Measurements from ENCODE around the gene PLEKHM3. TPM values are rescaled to one million over a fixed set of nuclear protein-coding genes. Genes with fewer than 3 reads are reported as not detected.

Gene PLEKHM3
- total RNA-seq, 1 donor from 2014 or later: 15.2 TPM

GRCh38 chr2:207993151-207993763 lies 32.1 kb downstream of the PLEKHM3 start:
- DNase-seq (ENCODE audit: low spot score): no peak

GRCh38 chr2:207991944-207992343 lies 33.4 kb downstream of the PLEKHM3 start:
- DNase-seq (ENCODE audit: low spot score): no peak

DNA sequence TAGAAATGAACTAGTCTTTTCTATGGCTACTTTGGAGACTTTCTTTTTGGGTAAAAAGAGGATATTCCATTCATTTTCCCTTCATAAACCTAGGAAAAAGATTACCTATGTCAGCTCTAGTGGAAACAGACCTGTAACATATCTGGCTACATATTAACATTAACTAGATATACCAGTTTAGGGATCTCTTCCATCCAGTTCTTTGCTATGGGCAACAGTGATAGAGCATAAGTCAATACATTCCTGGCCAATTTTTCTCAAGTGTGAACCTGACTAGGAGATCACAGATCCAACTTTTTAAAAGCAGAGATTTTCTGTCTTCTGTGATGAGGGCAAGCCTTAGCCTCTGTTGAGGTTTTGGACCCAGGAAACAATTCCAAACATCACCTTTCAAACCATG lies 34.5 kb downstream of the PLEKHM3 start:
- no peak for DNase-seq (ENCODE audit: low spot score)

DNA sequence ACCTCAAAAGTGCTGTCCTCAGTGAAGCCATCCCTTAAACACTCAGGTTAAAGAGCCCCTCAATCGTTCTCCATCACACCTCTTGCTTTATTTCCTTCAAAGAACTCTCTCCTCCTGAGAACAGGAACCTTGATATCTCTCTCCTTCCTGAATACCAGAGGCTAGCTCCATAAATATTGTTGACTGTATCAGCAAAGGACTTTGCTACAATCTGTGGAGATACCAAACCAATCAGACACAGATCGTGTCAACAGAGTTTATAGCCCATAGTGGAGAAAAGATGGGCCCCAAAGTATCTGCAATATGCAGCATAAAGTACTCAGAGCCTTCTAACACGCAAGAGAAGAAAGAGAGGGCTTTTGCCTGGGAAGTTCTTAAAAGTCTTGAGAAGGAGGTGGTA lies 36.4 kb downstream of the PLEKHM3 start:
- no peak for DNase-seq (ENCODE audit: low spot score)

- no peak for DNase-seq (ENCODE audit: low spot score)
These were observed 38.2 kb downstream of the PLEKHM3 start for GRCh38 chr2:207987025-207987716.

GRCh38 chr2:207984765-207985480 lies 40.4 kb downstream of the PLEKHM3 start:
- no peak for DNase-seq (ENCODE audit: low spot score)

DNA sequence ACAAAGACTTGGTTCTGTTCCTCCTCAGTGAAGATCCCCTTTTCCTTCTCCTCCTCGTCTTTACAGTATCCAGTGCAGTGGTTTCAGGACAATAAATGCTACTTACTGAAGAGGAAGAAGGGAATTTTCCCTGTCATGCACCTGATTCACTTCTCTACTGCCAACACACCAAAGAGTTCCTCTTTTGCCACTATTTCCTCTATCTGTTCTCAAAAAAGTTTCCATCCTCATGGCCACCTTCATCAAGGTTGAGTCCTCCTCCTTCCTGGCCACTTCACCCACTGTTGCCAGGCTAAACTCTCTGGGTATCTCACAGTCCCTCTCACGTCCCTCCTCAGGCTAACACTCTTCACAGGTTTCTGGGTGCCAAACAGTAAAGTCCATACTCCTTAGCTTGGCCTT lies 41.7 kb downstream of the PLEKHM3 start:
- DNase-seq (ENCODE audit: low spot score): no peak

GRCh38 chr2:207978177-207978948 lies 47.0 kb downstream of the PLEKHM3 start:
- no peak for DNase-seq (ENCODE audit: low spot score)

GRCh38 chr2:207975921-207976320 lies 49.4 kb downstream of the PLEKHM3 start:
- DNase-seq (ENCODE audit: low spot score): no peak

DNA sequence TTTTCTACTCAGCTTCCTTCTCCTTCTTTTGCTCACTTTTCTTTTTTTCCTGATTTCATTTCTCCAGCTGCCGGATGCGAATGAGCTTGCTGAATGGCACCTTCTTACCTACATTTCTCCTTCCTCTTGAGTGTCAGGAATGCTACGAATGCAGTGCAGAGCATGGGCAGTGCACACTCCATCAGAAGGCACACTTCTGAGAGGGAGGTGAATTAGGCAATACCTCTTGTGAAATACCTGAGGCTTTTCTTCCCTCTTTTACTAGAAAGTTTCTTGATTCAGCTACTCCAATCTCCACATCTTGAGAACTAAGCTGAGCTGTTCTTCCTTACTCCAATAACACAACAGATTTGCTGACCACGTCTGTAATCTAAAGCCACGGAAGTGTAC lies 51.1 kb downstream of the PLEKHM3 start:
- DNase-seq (ENCODE audit: low spot score): peak; percentile 54

GRCh38 chr2:207970826-207971180 lies 54.5 kb downstream of the PLEKHM3 start:
- DNase-seq (ENCODE audit: low spot score): no peak

- DNase-seq (ENCODE audit: low spot score): no peak
These were observed 55.0 kb downstream of the PLEKHM3 start for GRCh38 chr2:207970147-207970825.

DNA sequence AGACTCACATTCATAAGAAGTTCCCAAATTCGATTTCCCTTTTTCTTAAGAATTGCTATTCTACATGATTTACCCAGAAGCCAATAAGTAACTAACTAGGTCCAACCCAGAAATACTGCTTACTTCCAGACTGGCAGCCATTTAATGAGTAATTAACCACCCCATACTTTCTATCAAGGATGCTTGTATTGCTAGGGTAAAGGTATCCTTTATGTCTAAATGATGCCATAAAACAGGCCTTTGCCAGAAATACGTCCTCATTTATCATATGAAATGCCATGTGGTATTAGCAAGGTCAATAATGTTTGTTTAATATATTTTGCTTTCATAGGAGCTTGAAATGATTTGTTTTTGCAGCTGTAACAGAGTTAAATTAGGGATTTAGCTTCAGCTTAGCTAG lies 56.1 kb downstream of the PLEKHM3 start:
- DNase-seq (ENCODE audit: low spot score): no peak

GRCh38 chr2:207967121-207967520 lies 58.2 kb downstream of the PLEKHM3 start:
- no peak for DNase-seq (ENCODE audit: low spot score)

DNA sequence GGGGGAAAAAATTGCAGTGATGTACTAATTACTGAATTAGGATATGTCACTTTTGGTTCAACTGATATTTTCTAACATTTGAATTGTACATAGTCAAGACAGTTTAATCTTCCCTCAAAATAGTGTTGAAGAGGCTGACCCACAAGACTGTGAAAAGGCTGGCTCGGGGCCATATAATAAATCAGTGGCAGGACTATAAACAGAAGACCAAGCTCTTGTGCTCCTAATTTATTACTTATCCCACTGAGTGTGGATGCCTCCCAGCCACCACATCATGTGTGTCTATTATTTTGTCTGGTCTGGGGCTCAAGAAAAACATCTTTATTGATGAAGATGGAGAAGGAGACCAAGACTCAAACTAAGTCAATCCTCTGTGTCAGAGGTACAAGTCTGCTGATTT lies 64.4 kb downstream of the PLEKHM3 start:
- DNase-seq (ENCODE audit: low spot score): no peak

DNA sequence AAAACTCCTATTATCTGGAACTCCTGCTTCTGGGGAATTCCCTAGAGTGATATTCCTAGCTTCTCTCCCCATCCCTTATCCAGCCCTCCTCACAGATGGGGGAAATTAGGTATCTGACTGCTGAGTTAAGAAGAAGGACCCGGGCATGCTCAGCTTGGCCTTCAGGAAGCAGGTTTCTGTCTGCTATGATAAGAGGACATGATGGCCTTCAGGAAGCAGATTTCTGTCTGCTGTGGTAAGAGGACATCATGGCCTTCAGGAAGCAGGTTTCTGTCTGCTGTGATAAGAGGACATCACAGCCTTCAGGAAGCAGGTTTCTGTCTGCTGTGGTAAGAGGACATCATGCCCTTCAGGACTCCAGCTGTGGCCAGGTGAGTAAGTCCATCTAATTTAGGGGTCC lies 65.2 kb downstream of the PLEKHM3 start:
- no peak for DNase-seq (ENCODE audit: low spot score)

GRCh38 chr2:207956771-207957170 lies 68.6 kb downstream of the PLEKHM3 start:
- DNase-seq (ENCODE audit: low spot score): no peak

DNA sequence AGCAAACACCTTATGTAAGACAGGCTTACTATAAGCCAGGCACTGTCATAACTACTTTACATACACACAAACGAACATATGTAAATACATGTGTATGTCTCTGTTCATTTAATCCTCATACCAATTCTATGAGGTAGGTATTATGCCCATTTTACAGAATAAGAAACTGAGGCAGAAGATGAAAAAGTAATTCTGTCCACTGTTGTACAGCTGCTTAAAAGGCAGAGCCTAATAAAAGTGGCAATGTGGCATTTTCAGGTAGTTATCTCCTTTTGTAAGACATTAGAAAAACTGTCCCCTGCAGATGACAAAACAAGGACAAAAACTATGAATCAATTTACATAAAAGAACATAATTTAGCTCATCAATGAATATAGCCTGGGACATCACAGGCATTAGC lies 69.9 kb downstream of the PLEKHM3 start:
- no peak for DNase-seq (ENCODE audit: low spot score)

DNA sequence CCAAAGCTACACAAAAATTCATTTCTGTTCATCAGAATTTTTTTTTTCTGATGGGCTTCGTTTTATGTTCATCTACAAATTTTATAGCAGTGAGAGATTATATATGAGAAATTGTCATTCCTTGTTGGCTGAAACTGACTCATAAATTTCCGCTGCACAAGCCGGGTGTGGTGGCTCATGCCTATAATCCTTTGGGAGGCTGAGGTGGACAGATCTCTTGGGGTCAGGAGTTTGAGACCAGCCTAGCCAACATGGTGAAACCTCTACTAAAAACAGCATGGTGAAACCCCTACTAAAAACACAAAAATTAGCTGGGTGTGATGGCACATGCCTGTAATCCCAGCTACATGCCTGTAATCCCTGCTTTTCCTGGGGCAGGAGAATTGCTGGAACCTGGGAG lies 72.0 kb downstream of the PLEKHM3 start:
- no peak for DNase-seq (ENCODE audit: low spot score)

GRCh38 chr2:207952564-207953345 lies 72.6 kb downstream of the PLEKHM3 start:
- DNase-seq (ENCODE audit: low spot score): no peak

Data from ureter (tissue), 1 donor.